HG03575 (cell line): ENCODE data around the gene CARM1.
"Not testable (repeated sequence)": the region's sequence is repeated elsewhere in the genome, so short reads cannot be mapped to it uniquely, and the experiment has no call there.

Experiments
- ATAC-seq: cut with Tn5 transposase; IDR thresholded peaks from one replicate; pipeline ENCODE4 v1.9.1; 2021; ENCODE audit not compliant: unreplicated experiment, insufficient number of reproducible peaks, low FRiP score; ENCODE audit errors: extremely low read depth

The CARM1 gene

DNA sequence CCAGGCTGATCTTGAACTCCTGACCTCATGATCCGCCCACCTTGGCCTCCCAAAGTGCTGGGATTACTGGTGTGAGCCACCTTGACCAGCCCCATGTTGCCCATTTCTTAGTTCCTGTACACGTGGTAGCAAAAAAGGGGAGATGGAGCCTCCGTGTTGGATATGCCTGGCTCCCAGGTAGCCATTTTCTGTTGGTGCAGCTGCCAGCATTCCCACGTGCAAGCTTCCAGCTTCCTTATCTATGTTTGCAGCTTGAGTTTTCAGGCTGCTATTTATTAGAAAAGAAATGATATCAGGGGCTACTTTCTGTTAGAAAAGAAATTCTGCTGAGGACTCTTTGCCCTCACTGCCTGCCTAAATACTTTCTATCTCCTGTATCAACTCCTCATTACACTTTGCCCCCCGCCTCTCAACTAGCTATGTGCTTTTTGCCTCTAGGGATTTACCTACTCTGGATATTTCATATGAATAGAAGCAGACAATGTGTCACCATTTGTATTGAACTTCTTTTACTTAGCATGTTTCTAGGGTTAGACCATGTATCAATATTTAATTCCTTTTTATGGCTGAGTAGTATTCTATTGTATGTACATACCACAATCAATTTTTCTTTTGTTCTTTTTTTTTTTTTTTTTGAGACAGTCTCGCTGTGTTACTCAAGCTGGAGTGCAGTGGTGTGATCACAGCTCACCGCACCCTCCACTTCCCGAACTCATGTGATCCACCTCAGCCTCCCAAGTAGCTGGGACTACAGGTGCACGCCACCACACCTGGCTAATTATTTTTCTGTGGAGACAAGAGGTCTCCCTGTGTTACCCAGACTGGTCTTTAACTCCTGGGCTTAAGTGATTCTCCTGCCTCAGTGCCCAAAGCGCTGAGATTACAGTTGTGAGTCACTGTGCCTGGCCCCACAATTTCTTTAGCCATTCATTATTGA, 32.0 kb upstream of the CARM1 start:
- ATAC-seq, result no peak

DNA sequence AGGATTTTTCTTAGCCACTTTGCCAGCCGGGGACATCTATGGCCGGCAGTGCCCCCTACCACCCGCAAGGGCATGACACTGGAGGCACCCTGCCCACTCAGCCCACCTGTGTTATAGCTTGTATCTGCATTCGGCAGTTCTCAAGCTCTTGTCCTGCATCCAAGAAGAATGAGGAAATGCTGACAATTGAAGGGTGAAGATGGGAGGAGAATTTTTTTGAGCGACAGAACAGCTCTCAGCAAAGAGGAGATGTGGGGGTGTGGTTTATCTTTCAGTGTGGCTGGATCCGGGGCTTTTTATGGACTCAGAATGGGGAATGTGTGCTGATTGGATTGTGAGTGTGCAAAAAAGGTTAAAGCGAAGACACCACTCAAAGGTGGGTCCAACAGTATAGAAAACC, 28.6 kb upstream of the CARM1 start:
- ATAC-seq, result no peak

DNA sequence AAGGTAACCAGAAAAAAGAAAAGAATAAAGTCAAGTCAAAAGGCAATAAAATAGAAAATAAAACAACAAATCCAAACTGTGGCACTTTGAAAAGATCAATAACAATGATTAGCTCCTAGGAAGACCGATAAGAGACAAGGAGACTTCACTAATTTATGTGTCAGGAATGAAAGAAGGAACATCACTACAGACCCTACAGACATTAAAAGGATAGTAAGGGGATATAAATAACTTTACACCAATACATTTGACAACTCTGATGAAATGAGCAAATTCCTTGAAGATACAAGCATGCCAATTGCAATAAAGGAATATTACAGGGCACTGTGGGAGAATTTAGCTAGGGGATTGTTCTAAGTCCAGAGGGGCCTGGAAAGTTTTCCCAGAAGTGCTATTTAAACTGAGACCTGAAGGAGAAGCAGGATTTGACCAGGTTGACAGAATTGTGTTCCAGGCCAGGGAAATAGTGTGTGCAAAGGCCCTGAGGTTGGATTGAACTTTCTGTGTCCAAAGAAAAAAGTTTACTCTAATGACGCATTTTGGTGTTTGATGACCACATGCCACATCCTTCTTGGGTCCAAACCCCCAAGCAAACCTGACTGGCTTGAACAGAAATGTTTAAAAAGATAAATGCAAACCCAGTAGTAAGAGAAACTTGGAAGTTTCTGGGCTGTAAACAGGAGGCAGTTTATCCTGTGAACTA, 24.7 kb upstream of the CARM1 start:
- no peak for ATAC-seq

DNA sequence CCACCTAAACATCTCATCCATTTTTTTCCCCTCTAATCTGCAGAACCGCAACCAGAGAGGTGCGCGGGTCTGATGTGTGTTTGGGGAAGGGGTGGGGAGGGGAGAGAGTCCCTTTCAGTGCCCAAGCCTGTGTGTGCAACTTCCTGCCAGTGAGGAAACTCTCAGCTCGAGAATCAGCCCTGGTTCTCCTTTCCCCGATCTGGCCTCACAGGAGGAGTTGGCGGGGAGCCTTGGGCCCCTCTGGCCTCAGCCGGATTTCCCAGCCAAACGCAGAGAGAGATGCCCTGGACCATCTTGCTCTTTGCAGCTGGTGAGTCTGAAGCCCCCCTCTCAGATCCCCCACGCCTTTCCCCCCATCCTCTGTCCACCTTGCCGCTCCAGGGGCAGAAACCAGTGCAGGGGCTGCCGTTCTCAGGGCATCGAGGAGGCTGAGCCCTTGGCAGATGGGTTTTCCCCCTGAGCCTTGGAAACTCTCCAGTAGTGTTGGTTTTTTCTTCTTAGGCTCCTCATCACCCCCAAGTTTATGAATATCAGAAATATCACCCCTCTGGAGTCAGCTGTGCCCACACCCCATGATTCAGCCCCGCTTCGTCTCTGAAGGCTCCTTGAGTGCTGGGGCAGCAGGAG, 23.0 kb upstream of the CARM1 start, which contains the start of gene C19orf38:
TSS of gene C19orf38 (plus strand) at position 186 of the 627 bp plus-strand sequence. CDS start at position 280, 94 bp downstream.
- ATAC-seq, result no peak

DNA sequence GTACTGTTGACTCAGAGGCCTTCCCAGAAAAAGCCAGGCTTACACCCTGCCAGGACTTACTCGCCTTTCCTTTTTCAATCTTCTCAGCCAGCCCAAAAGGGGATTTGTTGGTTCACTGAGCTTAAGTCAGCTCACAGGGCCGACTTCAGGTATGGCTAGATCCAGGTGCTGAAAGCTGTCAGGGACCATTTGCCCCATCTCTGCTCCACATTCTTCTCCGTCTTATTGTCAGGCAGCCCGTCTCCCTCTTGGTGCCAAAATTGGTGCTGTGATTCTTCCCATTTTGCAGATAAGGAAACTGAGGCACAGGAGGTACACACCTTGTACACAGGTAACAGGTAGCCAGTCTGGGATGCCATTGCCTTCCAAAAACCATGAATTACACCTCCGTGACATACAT, 20.7 kb upstream of the CARM1 start:
- ATAC-seq, result no peak

DNA sequence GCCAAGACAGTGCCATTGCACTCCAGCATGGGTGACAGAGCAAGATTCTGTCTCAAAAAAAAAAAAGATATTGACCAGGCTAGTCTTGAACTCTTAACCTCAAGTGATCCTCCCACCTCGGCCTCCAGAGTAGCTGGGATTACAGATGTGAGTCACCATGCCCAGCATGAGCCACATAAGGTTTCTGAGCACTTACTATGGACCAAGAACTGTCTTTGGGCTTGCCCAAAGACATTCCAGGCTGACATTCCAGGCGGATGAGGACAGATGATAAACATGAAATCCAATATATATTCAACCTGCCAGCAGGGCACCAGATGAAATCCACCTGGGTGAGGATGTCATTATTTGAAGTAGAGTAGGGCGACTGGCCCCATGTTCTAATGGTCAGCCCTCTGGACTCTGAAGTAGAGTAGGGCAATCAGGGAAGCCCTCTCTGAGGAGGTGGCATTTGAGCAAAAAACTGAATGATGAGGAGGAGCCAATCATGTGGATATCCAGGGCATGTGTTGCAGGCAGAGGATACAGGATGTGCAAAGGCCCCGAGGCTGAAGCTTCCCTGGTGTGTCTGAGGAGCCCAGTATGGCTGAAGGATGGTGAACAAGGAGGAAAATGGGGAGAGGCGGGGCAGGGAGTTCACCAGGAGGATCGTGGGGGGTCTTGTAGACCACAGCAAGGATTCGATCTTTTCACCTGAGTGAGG, 19.1 kb upstream of the CARM1 start:
- no peak for ATAC-seq

DNA sequence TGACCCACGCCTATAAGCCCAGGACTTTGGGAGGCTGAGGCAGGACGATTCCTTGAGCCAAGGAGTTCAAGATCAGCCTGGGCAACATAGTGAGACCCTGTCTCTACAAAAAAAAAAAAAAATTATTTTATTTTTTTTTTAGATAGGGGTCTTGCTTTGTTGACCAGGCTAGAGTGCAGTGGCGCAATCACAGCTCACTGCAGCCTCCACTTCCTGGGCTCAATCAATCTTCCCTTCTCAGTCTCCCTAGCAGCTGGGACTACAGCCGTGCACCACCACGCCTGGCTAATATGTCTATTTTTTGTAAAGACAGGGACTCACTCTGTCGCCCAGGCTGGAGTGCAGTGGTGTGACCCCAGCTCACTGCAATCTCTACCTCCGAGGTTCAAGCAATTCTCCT, 18.4 kb upstream of the CARM1 start:
- ATAC-seq, result no peak

DNA sequence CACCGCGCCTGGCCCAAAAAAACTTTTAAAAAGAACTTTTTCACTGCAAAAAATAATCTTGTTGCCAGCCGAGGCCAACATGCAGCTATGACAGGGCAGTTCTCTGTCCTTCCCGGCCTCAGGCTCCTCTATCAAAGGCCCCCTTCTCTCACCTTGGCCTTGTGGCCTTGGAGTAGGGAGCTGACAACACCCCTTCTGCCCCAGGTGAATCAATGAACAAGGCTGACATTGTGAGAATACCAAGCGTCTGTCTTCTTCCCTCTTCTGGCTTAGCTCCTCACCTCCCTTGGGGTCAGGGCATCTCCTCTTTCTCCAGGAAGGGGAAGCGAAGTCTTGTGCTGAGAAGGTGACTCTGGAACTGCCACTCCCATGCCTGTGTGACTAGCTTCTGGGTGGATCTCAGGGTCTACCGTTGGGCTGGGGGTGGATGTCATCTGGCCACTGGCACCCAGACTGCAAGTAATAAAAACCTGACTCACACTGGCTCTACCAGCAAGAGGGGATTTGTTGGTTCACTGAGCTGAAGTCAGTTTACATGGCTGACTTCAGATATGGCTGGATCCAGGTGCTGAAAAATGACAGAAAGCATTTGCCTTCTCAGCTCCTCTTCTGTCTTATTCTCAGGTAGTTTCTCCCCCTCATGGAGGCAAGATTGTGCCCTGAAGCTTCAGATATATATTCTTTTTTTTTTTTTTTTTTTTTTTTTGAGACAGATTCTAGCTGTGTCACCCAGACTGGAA, 16.8 kb upstream of the CARM1 start:
- no peak for ATAC-seq

DNA sequence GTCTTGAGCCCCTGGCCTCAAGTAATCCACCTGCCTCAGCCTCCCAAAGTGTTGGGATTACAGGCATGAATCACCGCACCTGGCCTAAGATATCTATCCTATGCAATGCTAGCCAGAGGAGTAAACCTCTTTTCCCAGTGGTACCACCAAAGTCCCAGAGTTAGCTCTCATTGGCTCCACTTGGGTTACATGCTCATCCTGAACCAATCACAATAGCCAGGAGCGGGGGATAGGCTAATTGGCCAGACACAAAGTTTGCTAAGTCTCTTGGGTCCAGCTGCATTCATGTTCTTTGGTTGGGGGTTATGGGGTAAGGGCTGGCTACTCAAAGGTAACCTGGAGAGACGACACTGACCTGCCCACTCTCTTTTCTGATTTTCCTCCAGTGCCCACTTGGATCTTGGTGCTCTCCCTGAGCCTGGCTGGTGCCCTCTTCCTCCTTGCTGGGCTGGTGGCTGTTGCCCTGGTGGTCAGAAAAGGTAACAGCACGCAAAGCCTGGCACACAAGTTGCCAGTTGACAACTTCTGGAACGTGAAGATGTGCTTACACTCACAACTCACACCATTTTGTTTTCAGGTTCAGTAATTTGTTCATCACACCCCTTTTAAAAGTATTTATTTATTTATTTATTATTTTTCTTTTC, 15.4 kb upstream of the CARM1 start:
- no peak for ATAC-seq

DNA sequence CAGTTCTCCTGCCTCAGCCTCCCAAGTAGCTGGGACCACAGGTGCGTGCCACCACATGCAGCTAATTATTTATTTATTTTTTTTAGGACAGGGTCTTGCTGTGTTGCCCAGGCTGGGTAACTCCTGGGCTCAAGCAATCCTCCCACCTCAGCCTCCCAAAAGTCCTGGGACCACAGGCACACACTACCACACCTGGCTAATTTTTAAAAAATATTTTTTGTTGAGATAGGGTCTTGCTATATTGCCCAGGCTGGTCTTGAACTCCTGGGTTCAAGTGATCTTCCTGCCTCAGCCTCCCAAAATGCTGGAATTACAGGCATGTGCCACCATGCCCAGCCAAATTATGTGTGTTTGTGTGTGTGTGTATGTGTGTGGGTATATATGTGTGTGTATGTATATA, 14.5 kb upstream of the CARM1 start:
- not testable (repeated sequence) for ATAC-seq

DNA sequence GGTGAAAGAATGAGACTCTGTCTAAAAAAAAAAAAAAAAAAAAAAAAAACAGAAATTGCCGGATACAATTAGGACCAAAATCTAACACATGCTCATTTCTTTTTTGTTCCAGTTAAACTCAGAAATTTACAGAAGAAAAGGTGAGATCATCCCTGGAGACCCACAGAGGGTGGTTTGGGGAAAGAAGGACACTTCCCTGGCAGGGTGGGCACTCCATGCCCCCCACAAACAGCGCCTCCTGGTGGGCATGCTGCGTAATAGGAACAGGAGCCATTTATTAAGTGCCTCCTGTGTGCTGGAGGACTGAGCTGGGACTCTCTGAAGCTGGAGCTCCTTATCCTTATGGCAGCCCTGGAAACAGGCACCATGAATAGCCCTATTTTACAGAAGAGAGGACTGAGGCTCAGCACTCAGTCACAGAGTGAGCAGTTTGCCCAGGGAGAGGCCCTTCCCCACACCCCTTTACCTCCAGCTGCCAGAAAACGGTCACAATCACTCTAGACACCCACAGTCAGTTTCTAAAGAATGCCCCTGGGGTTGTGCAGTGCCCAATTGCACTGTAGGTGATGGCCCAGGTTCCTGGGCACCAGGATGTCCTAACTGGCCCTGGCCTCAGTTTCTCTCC, 13.0 kb upstream of the CARM1 start:
- no peak for ATAC-seq

DNA sequence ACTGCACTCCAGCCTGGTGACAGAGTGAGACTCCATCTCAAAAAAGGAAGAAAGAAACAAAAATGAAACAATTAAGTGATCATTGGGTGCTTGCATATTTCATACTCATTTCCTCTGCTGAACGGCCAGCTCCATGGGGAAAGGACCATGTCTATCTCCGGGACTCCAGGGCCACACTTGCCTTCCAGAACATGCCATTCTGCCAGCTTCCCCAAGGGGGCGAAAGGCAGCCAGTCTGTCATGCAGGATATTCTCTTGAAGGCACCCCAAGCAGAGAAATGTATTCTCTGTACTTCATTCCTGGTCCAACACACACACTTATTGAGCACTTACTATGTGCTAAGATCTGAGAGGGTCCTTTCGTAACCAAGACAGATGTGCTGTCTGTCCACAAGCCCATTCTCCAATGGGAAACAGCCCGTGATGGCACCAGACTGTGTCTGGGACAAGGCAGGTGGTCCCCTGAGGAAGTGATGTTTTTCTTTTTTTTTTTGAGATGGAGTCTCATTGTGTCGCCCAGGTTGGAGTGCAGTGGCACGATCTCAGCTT, 10.2 kb upstream of the CARM1 start:
- ATAC-seq, result no peak

DNA sequence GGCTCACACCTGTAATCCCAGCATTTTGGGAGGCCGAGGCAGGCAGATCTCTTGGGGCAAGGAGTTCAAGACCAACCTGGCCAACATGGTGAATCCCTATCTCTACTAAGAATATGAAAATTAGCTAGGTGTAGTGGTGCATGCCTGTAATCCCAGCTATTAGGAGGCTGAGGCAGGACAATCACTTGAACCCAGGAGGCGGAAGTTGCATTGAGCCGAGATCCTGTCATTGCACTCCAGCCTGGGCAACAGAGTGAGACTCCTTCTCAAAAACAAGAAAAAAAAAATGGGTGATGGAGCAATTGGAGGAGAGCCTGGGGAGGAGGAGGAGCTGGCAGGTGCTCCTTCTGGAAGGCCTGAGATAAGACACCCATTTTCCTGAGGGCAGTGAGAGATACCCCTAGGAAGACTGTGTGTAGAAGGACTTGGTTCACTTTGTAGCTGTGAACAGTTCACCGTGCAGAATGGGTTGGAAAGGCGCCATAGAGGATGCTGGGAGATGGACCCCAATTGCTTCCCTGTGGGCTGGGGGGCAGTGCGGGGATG, 8.7 kb upstream of the CARM1 start:
- ATAC-seq, result no peak

DNA sequence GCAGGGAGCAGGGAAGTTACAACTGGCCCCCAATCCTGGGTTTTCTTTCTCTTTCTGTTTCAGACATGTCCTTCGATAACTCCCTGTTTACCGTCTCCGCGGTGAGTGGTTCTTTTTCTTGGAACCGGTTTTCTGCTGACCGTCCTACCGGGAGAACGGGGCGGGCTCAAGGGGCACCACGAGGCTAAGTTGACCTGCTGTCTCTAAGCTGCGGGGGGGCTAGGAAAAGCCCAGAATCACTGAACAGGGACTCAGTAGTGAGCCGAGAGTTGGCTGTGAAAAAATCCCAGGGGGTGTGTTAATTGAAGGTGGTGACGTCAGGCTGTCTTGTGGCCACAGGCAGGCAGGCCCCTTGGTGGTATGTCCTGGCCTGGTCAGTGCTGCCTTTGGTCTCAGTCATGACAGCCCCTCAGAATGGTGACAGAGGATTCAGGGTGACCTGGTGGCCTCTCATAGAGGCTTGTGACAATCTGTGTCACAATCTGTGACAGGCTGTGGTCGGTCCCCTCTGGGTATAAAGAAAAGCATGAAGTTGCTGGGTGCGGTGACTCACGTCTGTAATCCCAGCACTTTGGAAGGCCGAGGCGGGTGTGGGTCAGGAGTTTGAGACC, 8.1 kb upstream of the CARM1 start:
- ATAC-seq, result no peak

DNA sequence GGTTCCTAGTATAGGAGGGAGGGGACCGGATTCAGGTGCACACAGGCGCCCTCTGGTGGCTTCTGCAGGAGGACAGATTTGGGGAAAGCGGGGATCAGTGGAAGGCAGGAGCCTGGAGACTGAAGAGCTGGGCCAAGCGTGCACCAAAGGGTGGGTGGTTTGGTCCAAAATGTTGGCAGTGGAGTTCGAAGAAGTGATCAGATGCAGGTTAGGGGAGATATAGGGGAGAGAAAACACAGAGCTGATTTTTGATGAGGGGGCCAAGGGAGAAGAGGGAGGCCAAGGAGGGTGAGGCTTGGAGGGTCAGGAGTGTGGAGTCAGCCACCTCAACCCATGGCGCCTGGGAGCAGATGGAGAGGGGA, 6.8 kb upstream of the CARM1 start:
- no peak for ATAC-seq

DNA sequence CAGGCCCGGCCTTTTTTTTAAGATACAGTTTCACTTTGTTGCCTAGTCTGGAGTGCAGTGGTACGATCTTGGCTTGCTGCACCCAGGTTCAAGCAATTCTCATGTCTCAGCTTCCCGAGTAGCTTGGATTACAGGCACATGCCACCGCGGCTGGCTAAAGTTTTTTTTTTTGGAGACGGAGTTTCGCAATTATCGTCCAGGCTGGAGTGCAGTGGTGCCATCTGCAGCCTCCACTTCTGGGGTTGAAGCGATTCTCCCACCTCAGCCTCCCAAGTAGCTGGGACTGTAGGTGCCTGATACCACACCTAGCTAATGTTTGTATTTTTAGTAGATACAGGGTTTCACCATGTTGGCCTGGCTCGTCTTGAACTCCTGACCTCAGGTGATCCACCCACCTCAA, 4.9 kb upstream of the CARM1 start:
- ATAC-seq, result no peak
